Activated CD4-positive, CD25-positive, alpha-beta regulatory T cell treated with anti-CD3 and anti-CD28 coated beads, Interleukin-2, amount 50 U/mL, for 24 hours (primary cell): Measurements from ENCODE around the gene FMNL2.
A peak's percentile ranks its signal among the peaks of the same experiment; 100 is the strongest.

ENCODE experiments used
- ATAC-seq, 2 donors: fragments of 150-1000 bp; cut with Tn5 transposase; one replicate each; pipeline ENCODE4 v1.10.0; 2021; ENCODE audit warnings: mild to moderate bottlenecking in 1 of 2, moderate library complexity in 1 of 2

The FMNL2 gene

GRCh38 chr2:152560873-152561595 lies 226.1 kb downstream of the FMNL2 start:
- no peak for ATAC-seq

GRCh38 chr2:152562198-152562884 lies 227.4 kb downstream of the FMNL2 start:
- no peak for ATAC-seq

GRCh38 chr2:152563764-152564163 lies 228.8 kb downstream of the FMNL2 start:
- no peak for ATAC-seq

GRCh38 chr2:152564754-152565551 lies 230.0 kb downstream of the FMNL2 start:
- ATAC-seq, result peak; percentile 87 to 92

- no peak for ATAC-seq
These were observed 231.1 kb downstream of the FMNL2 start for GRCh38 chr2:152565884-152566727.

- no peak for ATAC-seq
These were observed 231.7 kb downstream of the FMNL2 start for GRCh38 chr2:152566728-152567069.

GRCh38 chr2:152568531-152568930 lies 233.6 kb downstream of the FMNL2 start:
- ATAC-seq, result no peak

GRCh38 chr2:152569186-152569585 lies 234.2 kb downstream of the FMNL2 start:
- no peak for ATAC-seq

GRCh38 chr2:152571048-152571766 lies 236.2 kb downstream of the FMNL2 start:
- no peak for ATAC-seq

- no peak for ATAC-seq
These were observed 237.1 kb downstream of the FMNL2 start for GRCh38 chr2:152572031-152572430.

- ATAC-seq, result peak; percentile 92 to 96
These were observed 238.2 kb downstream of the FMNL2 start for GRCh38 chr2:152573168-152573567.

- no peak for ATAC-seq
These were observed 242.6 kb downstream of the FMNL2 start for GRCh38 chr2:152577579-152577978.

- ATAC-seq, result no peak
These were observed 243.6 kb downstream of the FMNL2 start for GRCh38 chr2:152578573-152578972.

GRCh38 chr2:152580714-152581113 lies 245.7 kb downstream of the FMNL2 start:
- ATAC-seq, result no peak

- no peak for ATAC-seq
These were observed 246.4 kb downstream of the FMNL2 start for GRCh38 chr2:152581360-152581759.

- ATAC-seq, result no peak
These were observed 247.1 kb downstream of the FMNL2 start for GRCh38 chr2:152582081-152582480.

- ATAC-seq, result no peak
These were observed 248.7 kb downstream of the FMNL2 start for GRCh38 chr2:152583512-152584229.

GRCh38 chr2:152584301-152584700 lies 249.3 kb downstream of the FMNL2 start:
- ATAC-seq, result no peak

- ATAC-seq, result no peak
These were observed 251.0 kb downstream of the FMNL2 start for GRCh38 chr2:152585830-152586484.

GRCh38 chr2:152587187-152587947 lies 252.4 kb downstream of the FMNL2 start:
- no peak for ATAC-seq
